Measurements from ENCODE around the gene PDE6D.
"Not testable (repeated sequence)": the region's sequence is repeated elsewhere in the genome, so short reads cannot be mapped to it uniquely, and the experiment has no call there.

Gene PDE6D

DNA sequence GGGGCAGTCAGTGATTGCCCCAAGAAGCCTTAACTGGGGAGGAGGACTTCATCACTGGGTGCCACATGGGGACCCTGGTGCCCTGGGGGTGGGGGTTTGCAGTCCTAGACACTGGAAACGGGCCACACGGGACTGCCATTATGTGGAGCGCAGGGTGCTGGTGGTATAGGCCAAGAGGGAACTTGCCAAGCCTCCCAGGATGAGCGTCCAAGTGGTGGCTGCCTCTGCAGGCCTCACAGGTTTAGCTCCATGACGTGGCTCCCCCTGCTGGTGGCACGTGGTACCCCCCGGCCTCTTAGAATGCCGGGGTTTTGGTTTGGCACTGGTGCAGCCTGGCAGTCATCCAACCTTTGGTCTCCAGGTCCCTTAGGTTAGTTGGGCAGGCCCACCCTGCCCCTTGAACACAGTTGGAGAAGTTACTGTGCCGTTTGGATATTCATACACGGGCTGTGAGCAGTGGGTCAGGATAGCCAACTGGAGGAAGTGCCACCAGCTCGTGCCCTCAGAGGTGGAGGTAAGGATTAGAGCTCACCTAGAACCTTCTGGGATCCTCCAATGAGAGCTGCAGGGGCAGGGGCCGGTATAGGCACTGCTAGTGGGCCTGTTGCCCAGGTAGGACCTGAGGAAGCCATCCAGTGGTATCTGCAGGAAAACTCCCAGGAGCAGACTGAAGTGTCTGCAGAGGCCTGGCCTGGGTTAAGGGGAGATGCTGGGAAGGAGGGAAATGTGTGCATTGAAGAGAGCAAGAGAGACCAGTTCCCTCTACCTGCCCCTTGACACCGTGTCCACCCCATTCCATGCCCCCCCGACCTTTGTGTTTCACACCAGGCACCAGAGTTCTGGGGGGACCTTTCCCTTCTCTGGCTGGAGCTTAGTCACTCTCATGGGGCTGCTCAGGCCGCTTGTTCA is 67.1 kb downstream of the PDE6D start:
- peaks cover 30% of the 10 kb centered on the region for H3K4me1 ChIP-seq (ENCODE audit: control insufficient read depth, insufficient read depth, low read length)

DNA sequence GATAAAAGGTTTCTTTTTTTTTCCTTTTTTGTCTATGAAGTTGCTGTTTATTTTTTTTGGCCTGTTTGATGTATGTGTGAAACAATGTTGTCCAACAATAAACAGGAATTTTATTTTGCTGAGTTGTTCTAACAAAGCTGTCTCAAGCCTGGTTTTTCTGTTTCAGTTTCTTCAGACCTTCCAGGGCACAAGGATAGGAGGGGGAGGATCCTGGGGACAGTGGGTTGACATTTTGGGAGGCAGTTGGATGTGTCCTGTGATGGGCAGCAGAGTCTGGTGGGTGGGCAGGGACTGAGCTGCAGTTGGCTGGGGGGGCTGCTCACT is 67.7 kb downstream of the PDE6D start:
- Histone ChIP-seq H3K36me3 (ENCODE audit: control insufficient read depth, insufficient read depth, low read length) (peaks cover 12% of the 10 kb centered on the region), H3K4me1 (ENCODE audit: control insufficient read depth, insufficient read depth, low read length) (peaks cover 30% of the 10 kb centered on the region), H3K9ac (ENCODE audit: low read length) (peak overlapping the region; percentile 23)
- not testable (repeated sequence) for H3K4me3 ChIP-seq (ENCODE audit: low read length); H3K9me3 ChIP-seq (ENCODE audit: control insufficient read depth, low read length); H3K27me3 ChIP-seq (ENCODE audit: control insufficient read depth, insufficient read depth, low read length)

More for the DNA sequence above, 67.1 kb downstream of the PDE6D start:
- Histone ChIP-seq H3K9me3 (ENCODE audit: control insufficient read depth, low read length) (no peaks in the 10 kb centered on the region), H3K36me3 (ENCODE audit: control insufficient read depth, insufficient read depth, low read length) (peaks cover 12% of the 10 kb centered on the region), H3K27me3 (ENCODE audit: control insufficient read depth, insufficient read depth, low read length) (no peaks in the 10 kb centered on the region), H3K4me3 (ENCODE audit: low read length) (no peak overlapping the region), H3K9ac (ENCODE audit: low read length) (peak overlapping the region; percentile 23)

GRCh38 chr2:231712451-231713021 is 68.5 kb downstream of the PDE6D start:
- Histone ChIP-seq H3K4me1 (ENCODE audit: control insufficient read depth, insufficient read depth, low read length) (peaks cover 30% of the 10 kb centered on the region), H3K36me3 (ENCODE audit: control insufficient read depth, insufficient read depth, low read length) (peaks cover 12% of the 10 kb centered on the region)
- H3K9ac ChIP-seq (ENCODE audit: low read length); H3K4me3 ChIP-seq (ENCODE audit: low read length); H3K9me3 ChIP-seq (ENCODE audit: control insufficient read depth, low read length); H3K27me3 ChIP-seq (ENCODE audit: control insufficient read depth, insufficient read depth, low read length): not testable (repeated sequence)

- H3K4me1 ChIP-seq (ENCODE audit: control insufficient read depth, insufficient read depth, low read length), result peaks cover 30% of the 10 kb centered on the region
- peak overlapping the region; percentile 86 for H3K9ac ChIP-seq (ENCODE audit: low read length)
- H3K9me3 ChIP-seq (ENCODE audit: control insufficient read depth, low read length), result no peaks in the 10 kb centered on the region
- H3K27me3 ChIP-seq (ENCODE audit: control insufficient read depth, insufficient read depth, low read length), result no peaks in the 10 kb centered on the region
- H3K36me3 ChIP-seq (ENCODE audit: control insufficient read depth, insufficient read depth, low read length), result peaks cover 12% of the 10 kb centered on the region
- peak overlapping the region; percentile 45 for H3K4me3 ChIP-seq (ENCODE audit: low read length)
Observed at GRCh38 chr2:231711677-231712450, 69.2 kb downstream of the PDE6D start.

DNA sequence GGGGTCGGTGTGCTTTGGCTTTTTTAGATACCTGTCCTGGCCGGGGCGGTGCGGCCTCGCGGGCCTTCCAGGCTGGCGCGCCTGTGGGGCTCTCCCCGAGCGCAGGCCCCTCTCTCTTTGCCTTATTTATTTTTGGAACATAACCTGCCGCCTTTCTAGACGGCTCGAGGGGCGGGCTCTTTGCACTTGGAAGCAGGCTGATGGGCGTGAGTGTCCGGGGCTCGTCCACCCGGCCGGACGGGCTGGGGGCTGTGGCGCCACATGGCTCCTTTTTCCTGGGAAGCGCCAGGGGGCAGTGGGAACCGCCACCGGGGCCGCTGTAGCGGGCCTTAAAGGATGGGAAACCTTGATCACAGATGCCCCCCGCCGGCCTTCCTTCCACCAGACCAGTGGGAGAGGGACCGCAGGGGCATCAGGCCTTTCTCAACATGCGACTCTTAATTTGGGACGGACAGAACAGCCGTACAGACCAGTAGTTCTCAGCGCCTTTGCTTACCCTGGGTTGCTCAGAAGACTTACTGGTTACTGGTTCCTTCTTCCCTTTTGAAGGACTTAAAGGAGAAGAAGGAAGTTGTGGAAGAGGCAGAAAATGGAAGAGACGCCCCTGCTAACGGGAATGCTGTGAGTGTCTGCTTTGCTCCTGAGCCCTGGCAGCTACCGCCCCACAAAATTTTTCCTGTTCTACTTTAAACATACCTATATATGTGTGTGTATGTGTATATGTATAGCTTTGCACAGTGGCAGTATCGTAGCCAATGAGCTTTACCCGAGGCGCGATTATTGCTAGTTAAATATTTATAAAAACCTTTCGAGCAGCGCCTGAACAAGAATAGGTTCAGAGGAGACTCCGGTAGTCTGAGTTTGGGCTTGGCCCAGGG is 70.0 kb downstream of the PDE6D start:
- Histone ChIP-seq H3K36me3 (ENCODE audit: control insufficient read depth, insufficient read depth, low read length) (peaks cover 12% of the 10 kb centered on the region), H3K9ac (ENCODE audit: low read length) (peak overlapping the region; percentile 86), H3K9me3 (ENCODE audit: control insufficient read depth, low read length) (no peaks in the 10 kb centered on the region), H3K4me3 (ENCODE audit: low read length) (peak overlapping the region; percentile 45), H3K4me1 (ENCODE audit: control insufficient read depth, insufficient read depth, low read length) (peaks cover 32% of the 10 kb centered on the region), H3K27me3 (ENCODE audit: control insufficient read depth, insufficient read depth, low read length) (no peaks in the 10 kb centered on the region)

DNA sequence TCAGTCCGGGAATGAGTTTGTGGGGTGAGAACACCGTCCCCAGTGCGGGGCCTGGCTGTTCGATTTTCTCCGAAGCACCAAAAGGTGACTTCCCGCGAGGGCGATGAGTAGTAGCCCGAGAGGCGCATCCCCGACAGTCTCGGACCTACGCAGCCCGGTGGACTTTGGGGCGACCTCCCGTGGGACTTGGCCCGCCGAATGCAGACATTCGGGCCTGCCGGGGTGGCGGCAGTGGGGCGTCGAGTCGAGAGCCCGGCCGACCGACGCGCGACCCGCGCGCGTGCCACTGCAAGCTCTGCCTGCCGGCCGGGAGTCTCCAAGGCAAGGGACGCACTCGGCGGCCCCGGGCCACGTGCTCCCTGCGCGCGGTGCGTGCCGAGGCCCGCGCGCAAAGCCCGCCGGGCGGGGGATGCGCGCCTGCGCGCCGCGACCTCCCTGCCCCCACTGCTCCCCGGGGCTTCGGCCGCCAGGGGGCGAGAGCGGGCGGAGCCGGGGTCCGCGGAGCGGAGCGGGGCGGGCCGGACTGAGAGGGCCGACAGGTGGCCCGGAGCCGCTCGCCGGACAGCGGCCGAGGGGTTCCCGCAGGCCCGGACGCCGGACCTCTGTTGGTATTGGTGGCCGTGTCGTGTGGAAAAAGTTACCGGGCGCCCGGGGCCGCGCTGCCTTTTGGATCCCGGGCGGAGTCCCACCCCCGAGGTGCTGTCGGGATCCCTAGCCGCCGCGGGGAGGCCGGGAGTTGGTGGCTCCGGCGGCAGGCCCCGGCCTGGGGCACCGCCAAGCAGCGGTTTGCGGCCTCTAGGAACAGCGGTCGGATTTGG is 70.9 kb downstream of the PDE6D start:
- no peaks in the 10 kb centered on the region for H3K27me3 ChIP-seq (ENCODE audit: control insufficient read depth, insufficient read depth, low read length)
- no peaks in the 10 kb centered on the region for H3K9me3 ChIP-seq (ENCODE audit: control insufficient read depth, low read length)
- H3K4me3 ChIP-seq (ENCODE audit: low read length), result peak overlapping the region; percentile 60
- H3K4me1 ChIP-seq (ENCODE audit: control insufficient read depth, insufficient read depth, low read length), result peaks cover 34% of the 10 kb centered on the region
- H3K9ac ChIP-seq (ENCODE audit: low read length), result peak overlapping the region; percentile 97
- H3K36me3 ChIP-seq (ENCODE audit: control insufficient read depth, insufficient read depth, low read length), result peaks cover 12% of the 10 kb centered on the region

GRCh38 chr2:231709636-231709980 is 71.5 kb downstream of the PDE6D start:
- H3K36me3 ChIP-seq (ENCODE audit: control insufficient read depth, insufficient read depth, low read length), result peaks cover 12% of the 10 kb centered on the region
- H3K4me1 ChIP-seq (ENCODE audit: control insufficient read depth, insufficient read depth, low read length), result peaks cover 31% of the 10 kb centered on the region
- peak overlapping the region; percentile 97 for H3K9ac ChIP-seq (ENCODE audit: low read length)
- peak overlapping the region; percentile 60 for H3K4me3 ChIP-seq (ENCODE audit: low read length)
- H3K27me3 ChIP-seq (ENCODE audit: control insufficient read depth, insufficient read depth, low read length), result no peaks in the 10 kb centered on the region
- H3K9me3 ChIP-seq (ENCODE audit: control insufficient read depth, low read length), result no peaks in the 10 kb centered on the region

DNA sequence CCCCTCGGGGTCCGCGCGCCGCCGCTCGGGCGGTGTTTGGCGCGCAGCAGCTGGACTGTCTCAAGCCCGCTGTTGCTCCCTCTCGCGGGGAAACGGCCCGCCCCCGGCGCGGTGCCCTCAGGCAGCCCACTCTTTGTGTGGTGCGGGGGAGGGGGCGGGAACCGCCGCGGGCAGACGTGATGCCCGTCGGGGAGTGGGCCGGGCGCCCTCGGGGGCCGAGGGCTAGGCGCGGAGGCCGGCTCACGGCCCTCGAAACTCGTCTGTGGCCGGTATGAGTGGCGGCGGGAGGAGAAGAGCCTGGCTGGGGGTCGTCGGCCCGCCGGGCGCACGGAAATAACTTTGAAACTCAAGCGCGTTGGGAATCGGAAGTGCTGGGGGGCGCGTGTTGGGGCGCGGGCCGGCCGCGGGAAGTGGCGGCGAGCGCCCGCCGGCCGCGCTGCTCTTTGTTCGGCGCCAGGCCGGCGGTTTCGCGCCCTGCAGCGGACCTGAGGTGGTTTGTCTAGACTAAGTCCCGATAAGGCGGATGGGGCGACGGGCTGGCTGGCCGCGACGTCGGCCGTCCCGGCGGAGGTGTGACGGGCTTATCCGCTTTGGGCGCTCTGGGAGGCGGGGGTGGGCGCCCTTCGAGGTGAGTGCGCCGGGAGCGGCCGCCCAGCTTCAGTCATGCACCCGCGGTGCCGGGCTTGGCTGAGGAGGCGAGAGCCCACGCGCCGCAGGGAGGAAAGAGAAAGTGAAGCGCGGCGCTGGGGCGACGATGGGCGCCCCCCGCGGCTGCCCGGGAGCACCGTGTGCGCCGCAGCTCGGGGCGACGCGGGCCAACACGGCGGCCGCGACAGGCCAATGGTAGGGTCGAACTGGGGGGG is 72.1 kb downstream of the PDE6D start:
- H3K36me3 ChIP-seq (ENCODE audit: control insufficient read depth, insufficient read depth, low read length), result peaks cover 12% of the 10 kb centered on the region
- peak overlapping the region; percentile 97 for H3K9ac ChIP-seq (ENCODE audit: low read length)
- no peaks in the 10 kb centered on the region for H3K27me3 ChIP-seq (ENCODE audit: control insufficient read depth, insufficient read depth, low read length)
- H3K4me1 ChIP-seq (ENCODE audit: control insufficient read depth, insufficient read depth, low read length), result peaks cover 28% of the 10 kb centered on the region
- no peaks in the 10 kb centered on the region for H3K9me3 ChIP-seq (ENCODE audit: control insufficient read depth, low read length)
- H3K4me3 ChIP-seq (ENCODE audit: low read length), result peak overlapping the region; percentile 60

DNA sequence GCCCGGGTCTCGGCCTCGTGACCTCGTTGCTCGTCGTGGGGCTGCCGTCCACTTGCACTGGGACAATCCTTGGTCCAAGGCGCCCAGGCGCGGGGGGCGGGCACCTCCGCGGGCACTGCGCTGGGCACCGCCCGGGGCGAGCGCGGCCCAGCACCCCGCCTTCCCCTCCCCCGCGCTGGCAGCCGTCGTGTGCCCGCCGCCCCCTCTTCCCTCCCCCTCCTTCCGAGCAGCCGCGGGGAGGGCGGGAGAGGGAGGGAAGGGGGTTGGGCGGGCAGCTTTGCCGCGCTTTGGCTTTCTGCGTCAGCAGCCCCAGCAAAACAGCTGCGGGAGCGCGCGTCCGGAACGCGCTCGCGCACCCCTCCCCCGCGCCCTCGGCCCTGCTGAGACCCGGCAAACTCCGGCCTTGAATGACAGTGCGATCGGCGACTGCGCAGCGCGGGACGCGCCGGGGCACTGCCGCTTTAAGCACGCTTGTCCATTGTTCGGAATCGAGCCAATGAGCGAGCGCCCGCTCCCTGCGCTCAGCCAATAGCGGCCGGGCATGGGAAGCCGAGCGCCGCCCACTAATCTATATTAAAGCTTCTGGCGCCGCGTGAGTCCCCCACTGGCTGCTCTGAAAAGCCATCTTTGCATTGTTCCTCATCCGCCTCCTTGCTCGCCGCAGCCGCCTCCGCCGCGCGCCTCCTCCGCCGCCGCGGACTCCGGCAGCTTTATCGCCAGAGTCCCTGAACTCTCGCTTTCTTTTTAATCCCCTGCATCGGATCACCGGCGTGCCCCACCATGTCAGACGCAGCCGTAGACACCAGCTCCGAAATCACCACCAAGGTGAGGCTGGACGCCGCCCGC is 72.9 kb downstream of the PDE6D start, which contains the start of gene PTMA:
Gene PTMA, plus strand, starts transcription at position 599 of the 846 bp plus-strand sequence. Its CDS starts 182 bp downstream, at position 781.
- Histone ChIP-seq H3K4me3 (ENCODE audit: low read length) (peak within 1 kb of the TSS; percentile 60), H3K9ac (ENCODE audit: low read length) (peak within 1 kb of the TSS; percentile 97), H3K9me3 (ENCODE audit: control insufficient read depth, low read length) (no peaks in the 10 kb centered on the region), H3K4me1 (ENCODE audit: control insufficient read depth, insufficient read depth, low read length) (peaks cover 21% of the 10 kb centered on the region), H3K27me3 (ENCODE audit: control insufficient read depth, insufficient read depth, low read length) (no peaks in the 10 kb centered on the region), H3K36me3 (ENCODE audit: control insufficient read depth, insufficient read depth, low read length) (peaks cover 13% of the 10 kb centered on the region)

- Histone ChIP-seq H3K36me3 (ENCODE audit: control insufficient read depth, insufficient read depth, low read length) (peaks cover 13% of the 10 kb centered on the region), H3K9me3 (ENCODE audit: control insufficient read depth, low read length) (no peaks in the 10 kb centered on the region), H3K9ac (ENCODE audit: low read length) (peak overlapping the region; percentile 90), H3K4me1 (ENCODE audit: control insufficient read depth, insufficient read depth, low read length) (peaks cover 21% of the 10 kb centered on the region), H3K27me3 (ENCODE audit: control insufficient read depth, insufficient read depth, low read length) (no peaks in the 10 kb centered on the region), H3K4me3 (ENCODE audit: low read length) (peak overlapping the region; percentile 39)
Observed at GRCh38 chr2:231707625-231707926, 73.5 kb downstream of the PDE6D start.

Data from mucosa of stomach (tissue), 1 donor.